Skeletal muscle satellite cell (primary cell): Measurements from ENCODE around the gene EMB.
"Not testable (repeated sequence)": the region's sequence is repeated elsewhere in the genome, so short reads cannot be mapped to it uniquely, and the experiment has no call there.

Experiments
- H3K27me3 ChIP-seq: 2 replicates; pipeline ENCODE4 v1.7.0; 2013; ENCODE audit warnings: low read length; ENCODE audit not compliant: control insufficient read depth, insufficient read depth
- H3K36me3 ChIP-seq: 2 replicates; pipeline ENCODE4 v1.7.0; 2013; ENCODE audit warnings: mild to moderate bottlenecking, control low read depth, low read length; ENCODE audit not compliant: insufficient read depth
- H3K4me1 ChIP-seq: 2 replicates; pipeline ENCODE4 v1.7.0; 2013; ENCODE audit warnings: low read length; ENCODE audit not compliant: control insufficient read depth, insufficient read depth
- H3K4me2 ChIP-seq: 2 replicates; pipeline ENCODE4 v1.7.0; 2013; ENCODE audit warnings: mild to moderate bottlenecking, low read length
- H3K4me3 ChIP-seq: 2 replicates; pipeline ENCODE4 v1.7.0; 2013; ENCODE audit warnings: low read length
- H3K9ac ChIP-seq: 2 replicates; pipeline ENCODE4 v1.7.0; 2013; ENCODE audit warnings: mild to moderate bottlenecking, low read depth, low read length, moderate library complexity
- H3K9me3 ChIP-seq: replicated peaks from 2 replicates; pipeline ENCODE4 v1.7.0; 2013; ENCODE audit warnings: mild to moderate bottlenecking, control low read depth, low read length

The EMB gene

DNA sequence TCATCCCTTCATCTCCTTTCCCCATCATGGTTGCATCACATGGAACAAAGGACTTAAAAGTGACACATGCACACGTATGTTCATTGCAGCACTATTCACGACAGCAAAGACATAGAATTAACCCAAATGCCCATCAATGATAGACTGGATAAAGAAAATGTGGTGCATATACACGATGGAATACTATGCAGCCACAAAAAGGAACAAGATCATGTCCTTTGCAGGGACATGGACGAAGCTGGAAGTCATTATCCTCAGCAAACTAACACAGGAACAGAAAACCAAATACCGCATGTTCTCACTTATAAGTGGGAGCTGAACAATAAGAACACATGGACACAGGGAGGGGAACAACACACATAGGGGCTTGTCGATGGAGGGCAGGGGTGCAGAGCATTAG is 21.4 kb downstream of the EMB start:
- not testable (repeated sequence) for H3K4me3 ChIP-seq, H3K4me1 ChIP-seq, H3K9ac ChIP-seq, H3K36me3 ChIP-seq, H3K4me2 ChIP-seq, H3K9me3 ChIP-seq, H3K27me3 ChIP-seq

GRCh38 chr5:50416637-50417036 is 24.5 kb downstream of the EMB start:
- H3K4me1 ChIP-seq, H3K9ac ChIP-seq, H3K9me3 ChIP-seq, H3K4me3 ChIP-seq, H3K27me3 ChIP-seq, H3K36me3 ChIP-seq, H3K4me2 ChIP-seq: not testable (repeated sequence)

DNA sequence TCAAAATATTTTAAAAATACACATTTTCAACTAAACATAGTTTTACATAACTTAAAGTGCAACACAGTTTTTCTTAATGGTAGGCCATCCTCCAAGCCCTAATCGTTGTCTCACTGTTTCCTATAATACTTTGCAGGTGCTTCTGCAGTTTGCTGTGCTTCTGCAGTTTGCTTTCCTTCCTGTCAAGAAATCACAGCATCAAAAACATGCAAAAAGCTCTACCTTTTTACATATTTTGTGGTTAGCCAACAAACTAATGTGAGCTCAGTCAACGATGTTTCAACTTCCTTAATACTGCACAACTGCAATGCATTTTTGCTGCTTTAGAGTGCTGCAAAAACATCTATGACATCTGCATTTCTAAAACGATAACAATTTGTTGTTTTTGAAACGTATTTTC is 25.2 kb downstream of the EMB start:
- Histone ChIP-seq H3K4me2 (no peak overlapping the region), H3K4me3 (no peak overlapping the region), H3K9me3 (no peaks in the 10 kb centered on the region), H3K27me3 (no peaks in the 10 kb centered on the region), H3K36me3 (no peaks in the 10 kb centered on the region), H3K9ac (no peak overlapping the region), H3K4me1 (no peaks in the 10 kb centered on the region)

DNA sequence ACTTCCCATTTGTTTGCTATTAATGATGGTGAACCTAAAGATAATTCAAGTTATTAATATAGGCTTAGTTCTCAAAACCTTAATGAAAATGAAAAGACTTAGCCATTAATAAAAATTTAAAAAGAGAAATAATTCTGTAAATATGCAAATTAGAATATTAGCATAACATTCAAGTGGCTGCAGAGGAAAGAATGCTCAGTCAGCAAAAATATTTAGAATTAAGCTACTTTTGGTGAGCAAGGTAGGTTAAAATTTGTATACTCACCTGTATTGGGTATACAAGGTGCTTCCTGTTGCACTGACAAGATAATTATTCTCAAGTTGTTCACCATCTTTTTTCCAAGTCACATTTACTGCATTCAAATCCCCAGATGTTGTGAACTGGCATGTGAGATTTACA is 30.2 kb downstream of the EMB start:
- H3K4me2 ChIP-seq, H3K9me3 ChIP-seq, H3K36me3 ChIP-seq, H3K27me3 ChIP-seq, H3K4me3 ChIP-seq, H3K4me1 ChIP-seq, H3K9ac ChIP-seq: not testable (repeated sequence)

- no peak overlapping the region for H3K9ac ChIP-seq
- H3K27me3 ChIP-seq, result no peaks in the 10 kb centered on the region
- H3K9me3 ChIP-seq, result no peaks in the 10 kb centered on the region
- H3K4me1 ChIP-seq, result peaks cover 7% of the 10 kb centered on the region
- H3K4me3 ChIP-seq, result no peak overlapping the region
- H3K4me2 ChIP-seq, result no peak overlapping the region
- H3K36me3 ChIP-seq, result no peaks in the 10 kb centered on the region
Measured at GRCh38 chr5:50406877-50407276, 34.2 kb downstream of the EMB start.

DNA sequence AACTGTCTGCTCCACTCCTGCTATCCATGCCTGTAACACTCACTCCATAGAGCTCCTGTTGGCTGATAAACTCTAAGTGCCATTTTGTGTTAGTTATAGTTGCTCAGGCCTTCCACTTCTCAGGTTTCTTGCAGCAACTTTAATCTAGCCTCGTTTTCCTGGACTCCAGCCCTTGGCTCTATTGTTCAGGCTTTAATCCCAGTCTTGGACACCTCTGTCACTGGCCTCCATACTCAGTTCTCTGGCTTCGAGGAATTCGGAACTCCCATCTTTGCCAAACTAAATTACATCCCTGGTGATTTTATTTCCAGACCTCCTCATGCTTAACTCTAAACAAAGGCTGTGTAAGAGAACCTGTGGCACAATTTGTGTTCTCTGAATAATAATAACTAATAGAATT is 39.8 kb downstream of the EMB start:
- no peaks in the 10 kb centered on the region for H3K4me1 ChIP-seq
- no peaks in the 10 kb centered on the region for H3K9me3 ChIP-seq
- no peaks in the 10 kb centered on the region for H3K27me3 ChIP-seq
- H3K4me3 ChIP-seq, result no peak overlapping the region
- H3K4me2 ChIP-seq, result no peak overlapping the region
- H3K9ac ChIP-seq, result no peak overlapping the region
- no peaks in the 10 kb centered on the region for H3K36me3 ChIP-seq

DNA sequence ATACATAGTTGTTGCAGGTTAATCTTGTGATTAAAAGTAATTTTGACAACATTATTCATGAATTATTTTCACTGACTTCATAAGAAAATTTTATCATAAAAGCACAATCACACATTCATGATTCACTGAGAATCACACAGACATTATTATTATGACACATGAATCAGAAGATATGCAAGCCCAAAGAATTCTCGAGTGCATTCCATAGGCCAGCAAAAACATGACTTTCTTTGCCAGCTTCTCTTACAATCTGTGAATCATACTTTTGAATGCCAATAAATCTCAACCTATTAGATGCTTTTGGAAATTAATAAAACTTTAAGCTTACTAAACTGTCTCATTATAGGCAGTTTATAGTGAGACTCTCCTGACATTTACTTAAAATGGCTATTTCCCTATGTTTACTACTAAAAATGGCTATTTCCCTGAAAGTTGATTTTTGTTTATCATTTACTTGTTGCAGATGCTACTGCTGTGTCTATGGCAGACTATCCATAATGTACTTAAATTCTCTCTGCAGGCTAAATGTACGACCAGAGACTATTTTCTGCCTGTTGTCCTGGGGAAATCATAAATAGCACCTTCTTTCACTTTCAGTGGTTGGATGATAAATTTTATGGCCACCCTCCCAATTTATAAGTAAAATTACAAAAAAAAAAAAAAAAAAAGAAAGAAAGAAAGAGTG is 47.0 kb downstream of the EMB start:
- not testable (repeated sequence) for H3K27me3 ChIP-seq, H3K4me3 ChIP-seq, H3K9me3 ChIP-seq, H3K36me3 ChIP-seq
- Histone ChIP-seq H3K9ac (peak overlapping the region; percentile 31), H3K4me1 (peaks cover 18% of the 10 kb centered on the region), H3K4me2 (peak overlapping the region; percentile 34)

DNA sequence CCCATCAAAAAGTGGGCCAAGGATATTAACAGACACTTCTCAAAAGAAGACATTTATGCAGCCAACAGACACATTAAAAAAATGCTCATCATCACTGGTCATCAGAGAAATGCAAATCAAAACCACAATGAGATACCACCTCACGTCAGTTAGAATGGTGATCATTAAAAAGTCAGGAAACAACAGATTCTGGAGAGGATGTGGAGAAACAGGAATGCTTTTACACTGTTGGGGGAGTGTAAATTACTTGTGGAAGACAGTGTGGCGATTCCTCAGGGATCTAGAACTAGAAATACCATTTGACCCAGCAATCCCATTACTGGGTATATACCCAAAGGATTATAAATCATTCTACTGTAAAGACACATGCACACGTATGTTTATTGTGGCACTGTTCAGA is 48.8 kb downstream of the EMB start:
- H3K27me3 ChIP-seq, H3K9me3 ChIP-seq, H3K4me3 ChIP-seq, H3K36me3 ChIP-seq, H3K9ac ChIP-seq, H3K4me2 ChIP-seq: not testable (repeated sequence)
- peaks cover 18% of the 10 kb centered on the region for H3K4me1 ChIP-seq

- H3K9me3 ChIP-seq, H3K4me3 ChIP-seq, H3K27me3 ChIP-seq, H3K36me3 ChIP-seq, H3K4me1 ChIP-seq, H3K9ac ChIP-seq, H3K4me2 ChIP-seq: not testable (repeated sequence)
Measured at GRCh38 chr5:50384381-50384780, 56.7 kb downstream of the EMB start.

DNA sequence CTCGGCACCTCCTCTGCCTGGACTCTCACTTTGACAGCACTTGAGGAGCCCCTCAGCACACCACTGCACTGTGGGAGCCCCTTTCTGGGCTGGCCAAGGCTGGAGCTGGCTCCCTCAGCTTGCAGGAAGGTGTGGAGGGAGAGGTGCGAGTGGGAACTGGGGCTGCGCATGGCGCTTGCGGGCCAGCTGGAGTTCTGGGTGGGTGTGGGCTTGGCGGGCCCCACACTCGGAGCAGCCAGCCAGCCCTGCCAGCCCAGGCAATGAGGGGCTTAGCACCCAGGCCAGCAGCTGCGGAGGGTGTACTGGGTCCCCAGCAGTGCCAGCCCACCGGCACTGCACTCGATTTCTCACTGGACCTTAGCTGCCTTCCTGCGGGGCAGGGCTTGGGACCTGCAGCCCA is 64.4 kb downstream of the EMB start:
- H3K4me1 ChIP-seq, H3K9ac ChIP-seq, H3K4me3 ChIP-seq, H3K9me3 ChIP-seq, H3K4me2 ChIP-seq, H3K27me3 ChIP-seq, H3K36me3 ChIP-seq: not testable (repeated sequence)

- H3K9ac ChIP-seq, H3K4me1 ChIP-seq, H3K27me3 ChIP-seq, H3K9me3 ChIP-seq, H3K36me3 ChIP-seq, H3K4me3 ChIP-seq, H3K4me2 ChIP-seq: not testable (repeated sequence)
Measured at GRCh38 chr5:50369287-50370033, 71.6 kb downstream of the EMB start.
